NCI-H1105 treated with DMSO at 0.1 percent for 48 hours (cell line): ENCODE measurements around the gene SORCS1.

Source experiments
- DNase-seq: peaks from one replicate; lab custom pipeline; 2025; lab: John Stamatoyannopoulos, UW

The SORCS1 gene

GRCh38 chr10:106535304-106535953, 629.1 kb downstream of the SORCS1 start:
- DNase-seq, result no peak

DNA sequence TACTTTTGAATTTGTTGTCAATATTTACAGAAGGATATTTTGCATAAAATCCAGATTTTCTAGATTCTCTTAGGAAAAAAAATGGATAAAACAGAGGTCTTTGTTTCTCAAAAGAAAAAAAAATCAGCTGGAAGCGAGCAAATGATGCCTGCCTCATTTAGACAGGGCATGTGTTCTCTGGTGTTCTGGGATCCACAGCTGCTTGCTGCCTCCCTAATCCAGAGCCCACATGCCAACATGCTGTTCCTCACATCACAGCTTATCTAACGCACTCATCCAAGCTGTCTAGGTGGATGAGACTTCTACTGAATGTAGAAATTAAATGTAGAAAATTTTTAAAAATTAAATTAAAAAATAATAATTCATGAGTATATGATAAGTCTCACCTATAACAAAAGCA, 630.1 kb downstream of the SORCS1 start:
- no peak for DNase-seq

GRCh38 chr10:106528702-106529101, 635.8 kb downstream of the SORCS1 start:
- DNase-seq, result no peak

- DNase-seq, result no peak
Observed at GRCh38 chr10:106525835-106526234, 638.7 kb downstream of the SORCS1 start.
